BLaER1 (cell line): Measurements from ENCODE around the gene PPM1H.
A peak's percentile ranks its signal among the peaks of the same experiment; 100 is the strongest.
"Not testable (repeated sequence)": the region's sequence is repeated elsewhere in the genome, so short reads cannot be mapped to it uniquely, and the experiment has no call there.

Experiments
- H3K27ac ChIP-seq: shearing (Covaris generic); formaldehyde crosslinking; 2 replicates; pipeline ENCODE4 v1.8.1; 2022
- H3K27me3 ChIP-seq: shearing (Covaris generic); formaldehyde crosslinking; 2 replicates; pipeline ENCODE4 v1.8.1; 2022
- H3K36me3 ChIP-seq: shearing (Covaris generic); formaldehyde crosslinking; 2 replicates; pipeline ENCODE4 v1.8.1; 2022
- H3K4me1 ChIP-seq: shearing (Covaris generic); formaldehyde crosslinking; 2 replicates; pipeline ENCODE4 v1.8.1; 2022
- H3K4me2 ChIP-seq: shearing (Covaris generic); formaldehyde crosslinking; 2 replicates; pipeline ENCODE4 v1.8.1; 2022
- H3K4me3 ChIP-seq: shearing (Covaris generic); formaldehyde crosslinking; 2 replicates; pipeline ENCODE4 v1.8.1; 2022
- H3K9ac ChIP-seq: shearing (Covaris generic); formaldehyde crosslinking; 2 replicates; pipeline ENCODE4 v1.8.1; 2022
- H3K9me3 ChIP-seq: shearing (Covaris generic); formaldehyde crosslinking; 2 replicates; pipeline ENCODE4 v1.8.1; 2022
- H4K20me1 ChIP-seq: shearing (Covaris generic); formaldehyde crosslinking; 2 replicates; pipeline ENCODE4 v1.8.1; 2022
- Cebpa-rat ChIP-seq: shearing (Covaris generic); IDR thresholded peaks from 2 replicates; pipeline ENCODE4 v1.8.1; 2022

PPM1H gene

DNA sequence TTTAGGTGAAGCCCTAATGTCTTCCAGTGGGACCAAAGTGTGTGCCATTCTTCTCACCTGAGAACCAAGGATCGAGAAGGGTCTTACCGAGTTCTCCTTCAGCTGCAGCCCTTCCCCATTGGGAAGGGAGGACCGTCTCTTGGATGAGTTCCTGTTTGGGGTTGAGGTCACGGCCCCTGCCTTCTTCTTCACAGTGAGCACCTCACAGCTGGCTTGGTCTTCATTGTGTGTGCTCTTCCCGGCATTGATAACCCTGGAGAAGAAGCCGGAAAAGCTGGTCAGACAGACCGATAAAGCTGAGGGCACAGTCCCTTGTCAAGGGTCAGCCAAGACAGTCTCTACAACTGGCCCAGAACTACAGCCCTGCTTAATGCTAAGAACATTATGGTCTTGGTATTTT is 102.9 kb downstream of the PPM1H start:
- H4K20me1 ChIP-seq: no peaks in the 10 kb centered on the region
- H3K9ac ChIP-seq: no peak overlapping the region
- no peaks in the 10 kb centered on the region for H3K9me3 ChIP-seq
- no peak overlapping the region for H3K27ac ChIP-seq
- no peaks in the 10 kb centered on the region; the same call in 1 of the 2 replicates for H3K4me1 ChIP-seq
- H3K27me3 ChIP-seq: no peaks in the 10 kb centered on the region
- TF ChIP-seq Cebpa-rat: no peak
- H3K36me3 ChIP-seq: no peaks in the 10 kb centered on the region
- H3K4me3 ChIP-seq: no peak overlapping the region
- no peak overlapping the region for H3K4me2 ChIP-seq

DNA sequence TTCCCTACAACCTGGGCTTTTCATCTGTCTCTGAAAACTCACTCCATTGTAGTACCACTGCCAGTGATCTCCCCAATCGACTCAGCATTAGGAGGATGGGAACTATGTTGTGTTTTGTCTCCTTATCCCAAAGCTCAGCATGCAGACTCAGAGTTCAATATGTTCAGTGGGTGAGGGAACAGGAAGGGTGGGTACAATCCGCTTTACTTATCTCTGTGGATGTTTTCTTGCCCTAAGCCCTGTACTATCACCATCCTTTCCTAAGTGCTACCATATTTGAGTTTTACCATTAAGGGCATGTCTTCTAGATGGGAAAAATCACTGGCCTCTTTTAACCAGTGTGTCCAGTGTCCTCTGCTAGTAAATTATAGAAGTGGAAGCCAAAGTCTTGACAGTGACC is 107.1 kb downstream of the PPM1H start:
- no peaks in the 10 kb centered on the region for H3K9me3 ChIP-seq
- no peak overlapping the region for H3K4me3 ChIP-seq
- H3K4me2 ChIP-seq: no peak overlapping the region
- no peak for TF ChIP-seq Cebpa-rat
- H3K36me3 ChIP-seq: no peaks in the 10 kb centered on the region
- H3K27me3 ChIP-seq: no peaks in the 10 kb centered on the region
- no peak overlapping the region for H3K9ac ChIP-seq
- H3K27ac ChIP-seq: no peak overlapping the region
- no peaks in the 10 kb centered on the region for H4K20me1 ChIP-seq
- H3K4me1 ChIP-seq: no peaks in the 10 kb centered on the region

DNA sequence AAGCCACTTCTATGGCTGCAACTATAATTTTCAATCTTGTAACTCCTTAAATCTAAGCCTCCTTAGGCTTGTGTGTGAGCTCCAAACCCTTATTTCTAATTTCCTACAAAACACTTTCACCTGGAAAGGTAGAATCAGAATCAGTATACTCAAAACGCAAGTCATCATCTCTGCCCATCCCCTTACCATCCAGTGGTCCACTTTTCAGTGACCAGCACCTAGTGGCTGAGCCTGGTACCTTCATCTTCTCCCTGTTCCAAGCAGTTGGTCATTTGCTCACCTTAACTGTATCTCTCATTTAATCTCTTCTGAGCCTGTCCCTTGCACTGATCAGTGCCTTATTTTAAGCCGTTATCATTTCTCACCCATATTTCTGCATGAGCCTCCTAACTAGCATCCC is 107.9 kb downstream of the PPM1H start:
- Histone ChIP-seq H3K36me3 (no peaks in the 10 kb centered on the region), H3K9ac (no peak overlapping the region), H3K4me3 (no peak overlapping the region), H3K27ac (no peak overlapping the region), H3K9me3 (no peaks in the 10 kb centered on the region), H3K27me3 (no peaks in the 10 kb centered on the region), H3K4me2 (no peak overlapping the region), H4K20me1 (no peaks in the 10 kb centered on the region), H3K4me1 (no peaks in the 10 kb centered on the region)
- no peak for TF ChIP-seq Cebpa-rat

DNA sequence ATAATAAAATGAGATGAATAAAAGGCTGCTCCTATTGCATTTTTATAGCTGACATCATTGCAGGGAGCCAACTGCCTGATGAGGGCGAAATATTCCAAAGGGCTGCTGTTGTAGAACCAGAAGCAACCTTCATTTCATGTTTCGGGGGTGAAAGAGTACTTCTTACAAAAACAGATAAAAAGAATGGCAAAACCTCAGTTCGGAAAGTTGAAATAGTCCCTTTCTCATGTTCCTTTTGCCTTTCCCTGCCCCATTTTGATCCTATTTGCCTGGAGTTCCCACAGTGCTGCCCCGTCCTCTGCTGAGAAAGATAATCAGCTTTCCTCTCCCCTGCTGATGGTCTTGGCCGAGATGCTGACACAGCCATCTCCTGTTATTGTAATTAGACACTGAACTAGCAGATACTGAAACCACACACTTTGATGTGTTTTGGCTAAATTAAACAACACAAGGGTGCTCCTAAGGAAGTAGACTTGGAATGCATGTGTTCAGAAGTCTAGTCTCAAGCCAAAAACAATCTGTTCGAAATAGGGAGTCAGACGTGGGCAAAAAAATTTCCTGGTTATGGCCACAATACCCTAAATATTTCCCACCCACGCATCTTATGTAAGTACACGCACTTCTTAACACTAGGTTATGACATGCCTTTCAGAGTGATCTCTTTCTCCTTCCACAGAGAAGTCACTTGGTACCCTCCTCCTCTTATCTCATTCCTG is 117.2 kb downstream of the PPM1H start:
- Histone ChIP-seq H3K9ac (no peak overlapping the region), H3K4me2 (peak overlapping the region; percentile 67), H3K9me3 (peaks cover 7% of the 10 kb centered on the region; the same call in 1 of the 2 replicates), H3K27ac (no peak overlapping the region), H3K4me3 (no peak overlapping the region), H3K4me1 (peaks cover 28% of the 10 kb centered on the region), H4K20me1 (no peaks in the 10 kb centered on the region), H3K36me3 (no peaks in the 10 kb centered on the region), H3K27me3 (no peaks in the 10 kb centered on the region)
- no peak for TF ChIP-seq Cebpa-rat

DNA sequence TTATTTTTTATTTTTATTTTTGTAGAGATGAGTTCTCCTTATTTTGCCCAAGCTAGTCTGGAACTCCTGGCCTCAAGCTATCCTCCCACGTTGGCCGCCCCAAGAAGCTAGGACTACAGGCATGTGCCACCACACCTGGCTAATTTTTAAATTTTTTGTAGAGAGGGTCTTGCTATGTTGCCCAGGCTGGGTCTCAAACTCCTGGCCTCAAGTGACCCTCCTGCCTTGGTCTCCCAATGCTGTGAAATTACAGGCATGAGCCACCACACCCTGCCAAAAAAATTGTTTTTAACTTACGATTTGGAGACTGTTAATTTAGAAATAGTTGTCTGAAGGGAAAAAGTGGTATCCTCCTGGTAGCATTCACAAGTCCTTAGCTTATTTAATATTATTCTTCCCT is 120.7 kb downstream of the PPM1H start:
- Histone ChIP-seq H4K20me1 (no peaks in the 10 kb centered on the region), H3K36me3 (no peaks in the 10 kb centered on the region), H3K27ac (no peak overlapping the region), H3K4me3 (no peak overlapping the region), H3K9me3 (no peaks in the 10 kb centered on the region), H3K9ac (no peak overlapping the region), H3K4me2 (no peak overlapping the region), H3K4me1 (peaks cover 32% of the 10 kb centered on the region), H3K27me3 (no peaks in the 10 kb centered on the region)
- TF ChIP-seq Cebpa-rat: no peak

DNA sequence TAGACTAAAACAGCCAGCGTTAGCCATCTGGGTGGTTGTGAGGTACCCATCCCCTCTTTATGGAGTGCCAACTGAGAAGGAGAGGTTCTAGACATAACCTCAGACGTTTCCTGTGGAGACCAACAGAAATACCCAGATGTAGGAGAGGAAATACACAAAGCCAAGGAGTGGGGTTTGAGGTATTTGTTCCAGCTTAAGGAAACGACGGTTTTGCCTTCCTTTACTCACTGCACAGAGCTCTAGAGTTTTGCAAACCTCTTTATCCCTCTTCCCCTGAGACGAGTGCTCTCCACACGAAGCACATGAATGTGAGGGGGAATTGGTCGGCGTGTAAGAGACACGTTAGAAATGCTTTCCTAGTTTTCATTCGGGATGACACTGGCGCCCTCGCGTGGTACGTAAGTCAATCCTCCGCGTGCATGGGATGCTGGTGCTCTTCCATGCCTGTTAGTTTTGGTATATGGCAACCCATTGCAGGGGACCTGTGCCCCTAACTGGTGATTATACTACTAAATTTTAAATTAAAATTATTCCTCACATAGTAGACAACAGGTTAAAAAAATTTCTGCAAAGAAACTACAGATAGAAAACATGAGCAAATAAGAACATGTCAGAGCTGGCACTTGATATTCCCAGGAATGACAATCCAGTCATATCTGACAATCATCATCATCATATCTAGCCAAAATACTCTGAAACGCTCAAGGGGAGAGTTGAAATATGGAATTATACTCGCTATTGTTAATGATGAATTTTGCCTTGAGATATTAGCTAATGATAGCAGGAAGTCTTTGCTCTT is 121.7 kb downstream of the PPM1H start:
- Histone ChIP-seq H4K20me1 (no peaks in the 10 kb centered on the region), H3K9me3 (no peaks in the 10 kb centered on the region), H3K4me1 (peaks cover 31% of the 10 kb centered on the region), H3K9ac (no peak overlapping the region), H3K27me3 (no peaks in the 10 kb centered on the region), H3K4me3 (no peak overlapping the region), H3K36me3 (no peaks in the 10 kb centered on the region), H3K4me2 (peak overlapping the region; percentile 73), H3K27ac (peak overlapping the region; percentile 16; the same call in 1 of the 2 replicates)
- TF ChIP-seq Cebpa-rat: no peak

DNA sequence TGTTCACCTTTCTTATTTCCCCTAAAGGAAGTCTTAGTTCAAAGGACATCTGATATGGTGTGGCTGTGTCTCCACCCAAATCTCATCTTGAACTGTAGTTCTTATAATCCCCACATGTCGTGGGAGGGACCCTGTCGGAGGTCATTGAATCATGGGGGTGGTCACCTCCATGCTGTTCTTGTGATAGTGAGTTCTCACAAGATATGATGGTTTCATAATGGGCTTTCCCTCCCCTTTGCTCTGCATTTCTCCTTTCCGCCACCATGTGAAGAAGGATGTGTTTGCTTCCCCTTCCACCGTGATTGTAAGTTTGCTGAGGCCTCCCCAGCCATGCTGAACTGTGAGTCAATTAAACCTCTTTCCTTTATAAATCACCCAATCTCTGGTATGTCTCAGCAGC is 123.5 kb downstream of the PPM1H start:
- not testable (repeated sequence) for H4K20me1 ChIP-seq, H3K27ac ChIP-seq, H3K9ac ChIP-seq, H3K27me3 ChIP-seq, H3K4me3 ChIP-seq, H3K4me2 ChIP-seq, H3K36me3 ChIP-seq, H3K9me3 ChIP-seq
- H3K4me1 ChIP-seq: peaks cover 19% of the 10 kb centered on the region

DNA sequence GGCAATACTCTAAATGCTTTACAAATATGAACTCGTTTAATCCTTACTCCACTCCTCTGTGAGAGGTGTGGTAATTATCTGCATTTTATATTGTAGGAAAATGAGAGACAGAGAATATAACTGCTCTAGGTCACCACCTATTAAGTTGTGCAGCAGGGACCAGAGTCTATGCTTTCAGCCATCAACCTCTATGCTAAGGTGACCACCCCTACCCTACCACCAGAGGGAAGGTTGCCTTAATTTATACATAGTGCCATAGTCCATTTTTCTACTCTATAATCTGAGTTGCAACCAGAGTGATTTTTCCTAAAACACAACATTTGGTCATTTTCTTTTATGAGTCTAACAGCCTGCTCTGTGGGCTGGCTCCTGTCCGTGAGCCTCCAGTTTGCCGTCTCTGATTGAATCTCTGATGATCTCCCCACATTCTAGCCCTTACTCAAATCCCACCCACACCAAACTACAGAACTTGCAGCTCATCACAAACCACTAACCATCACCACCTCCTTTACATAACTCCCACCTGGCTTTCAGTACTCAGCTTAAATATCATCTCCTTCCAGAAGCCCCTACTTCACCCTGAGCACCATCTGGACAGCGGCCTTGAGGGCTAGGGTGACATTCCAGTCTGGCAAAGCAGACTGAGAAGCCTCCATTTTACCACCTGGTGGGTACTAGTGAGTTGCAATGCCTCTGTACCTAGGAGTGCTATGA is 126.6 kb downstream of the PPM1H start:
- Histone ChIP-seq H3K27me3 (no peaks in the 10 kb centered on the region), H3K27ac (no peak overlapping the region), H3K9me3 (peaks cover 10% of the 10 kb centered on the region), H3K36me3 (no peaks in the 10 kb centered on the region), H3K9ac (no peak overlapping the region), H3K4me1 (peaks cover 11% of the 10 kb centered on the region), H3K4me3 (no peak overlapping the region), H3K4me2 (no peak overlapping the region), H4K20me1 (no peaks in the 10 kb centered on the region)
- TF ChIP-seq Cebpa-rat: no peak

DNA sequence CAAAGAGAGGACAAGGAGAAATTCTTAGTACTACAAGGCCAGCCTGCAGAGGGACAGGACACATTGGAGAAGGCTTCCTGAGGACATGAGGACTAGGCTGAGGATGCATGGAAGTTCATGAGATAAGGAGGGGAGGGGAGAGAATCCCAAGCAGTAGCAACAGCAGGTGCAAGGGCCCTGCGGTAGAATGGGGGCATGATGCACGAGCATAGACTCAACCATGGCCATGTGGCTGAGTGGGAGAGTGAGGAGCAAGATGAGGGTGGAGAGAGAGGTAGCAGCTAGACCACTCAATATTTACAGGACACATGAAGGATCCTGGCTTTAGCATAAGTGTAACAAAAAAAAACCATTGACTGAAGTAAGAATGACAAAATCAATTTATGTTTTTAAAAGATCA is 128.1 kb downstream of the PPM1H start:
- H3K9me3 ChIP-seq: peaks cover 10% of the 10 kb centered on the region
- H3K4me2 ChIP-seq: no peak overlapping the region
- H3K27ac ChIP-seq: no peak overlapping the region
- H3K4me3 ChIP-seq: no peak overlapping the region
- TF ChIP-seq Cebpa-rat: no peak
- H4K20me1 ChIP-seq: no peaks in the 10 kb centered on the region
- no peak overlapping the region for H3K9ac ChIP-seq
- peaks cover under 1% of the 10 kb centered on the region; the same call in 1 of the 2 replicates for H3K36me3 ChIP-seq
- H3K27me3 ChIP-seq: no peaks in the 10 kb centered on the region
- H3K4me1 ChIP-seq: no peaks in the 10 kb centered on the region

DNA sequence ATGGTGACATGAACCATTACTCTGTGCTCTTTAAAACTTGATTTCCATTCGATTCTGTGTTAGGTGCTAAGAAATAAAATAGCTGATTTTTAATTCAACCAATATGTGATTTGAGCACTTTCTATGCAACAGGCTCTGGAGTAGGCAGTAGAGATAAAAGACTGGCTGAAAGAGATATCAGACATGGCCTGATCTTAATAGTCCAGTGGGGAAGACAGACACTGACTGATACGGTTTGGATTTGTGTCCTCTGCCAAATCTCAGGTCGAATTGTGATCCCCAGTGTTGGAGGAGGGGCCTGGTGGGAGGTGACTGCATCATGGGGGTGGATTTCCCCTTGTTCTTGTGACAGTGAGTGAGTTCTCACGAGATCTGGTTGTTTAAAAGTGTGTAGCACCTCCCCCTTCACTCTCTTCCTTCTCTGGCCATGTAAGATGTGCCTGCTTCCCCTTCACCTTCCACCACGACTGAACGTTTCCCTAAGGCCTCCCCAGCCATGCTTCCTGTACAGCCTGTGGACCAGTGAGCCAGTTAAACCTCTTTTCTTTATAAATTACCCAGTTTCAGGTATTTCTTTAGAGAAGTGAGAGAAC is 128.6 kb downstream of the PPM1H start:
- Histone ChIP-seq H3K27me3 (no peaks in the 10 kb centered on the region), H3K4me3 (no peak overlapping the region), H3K9ac (no peak overlapping the region), H4K20me1 (no peaks in the 10 kb centered on the region), H3K4me2 (no peak overlapping the region), H3K27ac (no peak overlapping the region), H3K4me1 (no peaks in the 10 kb centered on the region), H3K36me3 (peaks cover 6% of the 10 kb centered on the region; the same call in 1 of the 2 replicates), H3K9me3 (peaks cover 10% of the 10 kb centered on the region)
- no peak for TF ChIP-seq Cebpa-rat
